K562 (cell line): ENCODE data around the gene TMEM63C. TPM values are rescaled to one million over a fixed set of nuclear protein-coding genes. Genes with fewer than 3 reads are reported as not detected.

Experiments used
- ATAC-seq: fragments of 200-7000 bp; cut with Tn5 transposase; 3 replicates; pipeline ENCODE4 v1.9.1; 2020; ENCODE audit warnings: moderate library complexity
- BruUV-seq: library from RNA; stranded (reverse); fragments of 400-500 nt; replicated peaks from 2 replicates; lab custom pipeline; 2021; lab: Mats Ljungman, UMichigan
- CTCF ChIA-PET: fragments of 300-600 bp; formaldehyde crosslinking; extraction: SDS; loops from one replicate; lab custom pipeline; 2021; ENCODE audit warnings: low intra/inter-chr PET ratio; lab: Yijun Ruan, JAX
- POLR2A ChIA-PET: fragments of 300-600, 350-650 bp; sonication (Branson Sonifier 250); formaldehyde crosslinking; extraction: SDS; loops from one replicate; lab custom pipeline; 2021; ENCODE audit warnings: antibody characterized with exemption, inconsistent platforms; lab: Yijun Ruan, JAX
- DNase-seq, 4 experiments: peaks; one replicate each; pipeline versions ENCODE4 v3.0.0 to v3.0.0-alpha.2; 2011 to 2018; ENCODE audit warnings: low spot score in 3 of 4, mixed read lengths in 3 of 4; ENCODE audit errors: extremely low read depth in 1 of 4
- FAIRE-seq: peaks from 2 replicates; lab custom pipeline; 2011; peaks lifted over from hg19 to GRCh38; lab: Jason Lieb, UNC
- H2AFZ ChIP-seq: 2 replicates; pipeline ENCODE4 v1.6.0; 2011; ENCODE audit warnings: low read depth, low read length, control low read depth, inconsistent platforms
- H3K27ac ChIP-seq: fragments of 200-600 bp; 3 replicates; pipeline ENCODE4 v1.8.0; 2011; ENCODE audit warnings: low read depth, mild to moderate bottlenecking, control low read depth, inconsistent platforms, low read length, moderate library complexity, mixed read lengths; ENCODE audit errors: extremely low read depth
- H3K27me3 ChIP-seq, 2 experiments: fragments of 300-600 bp in 1 of 2; 2 replicates in 1 of 2; 3 replicates in 1 of 2; pipeline versions ENCODE4 v1.6.0 to v1.8.0; 2011; ENCODE audit warnings: inconsistent platforms in 2 of 2, low read length in 2 of 2, mild to moderate bottlenecking in 1 of 2, mixed read lengths in 1 of 2, moderate library complexity in 1 of 2; ENCODE audit not compliant: control insufficient read depth in 2 of 2, insufficient read depth in 2 of 2
- H3K36me3 ChIP-seq: fragments of 300-600 bp; 3 replicates; pipeline ENCODE4 v1.8.0; 2011; ENCODE audit warnings: mild to moderate bottlenecking, low read length, inconsistent platforms; ENCODE audit not compliant: control insufficient read depth, insufficient read depth
- H3K4me1 ChIP-seq, 2 experiments: fragments of 200-600 bp in 1 of 2; replicated peaks in 1 of 2; 2 replicates in 1 of 2; 3 replicates in 1 of 2; pipeline versions ENCODE4 v1.5.1 to v1.8.0; 2011; ENCODE audit warnings: inconsistent platforms in 2 of 2, low read length in 2 of 2, mild to moderate bottlenecking in 1 of 2, mixed read lengths in 1 of 2, moderate library complexity in 1 of 2; ENCODE audit not compliant: control insufficient read depth in 2 of 2, insufficient read depth in 2 of 2
- H3K4me2 ChIP-seq: 2 replicates; pipeline ENCODE4 v1.6.1; 2011; ENCODE audit warnings: low read length, control low read depth, inconsistent platforms, mixed read lengths; ENCODE audit not compliant: insufficient read depth
- H3K4me3 ChIP-seq: fragments of 200-600 bp; sonication (generic), shearing (Covaris generic); 2 replicates; pipeline ENCODE4 v1.5.1; 2016; ENCODE audit warnings: control low read depth, inconsistent platforms
- H3K79me2 ChIP-seq: fragments of 200-600 bp; 3 replicates; pipeline ENCODE4 v1.8.0; 2011; ENCODE audit warnings: low read length, inconsistent platforms; ENCODE audit not compliant: control insufficient read depth, insufficient read depth
- H3K9ac ChIP-seq, 2 experiments: 2 replicates each; pipeline versions ENCODE4 v1.6.0 to v1.6.1; 2011; ENCODE audit warnings: low read depth in 2 of 2, low read length in 2 of 2, control low read depth in 1 of 2, inconsistent platforms in 1 of 2, mild to moderate bottlenecking in 1 of 2, mixed read lengths in 1 of 2; ENCODE audit not compliant: insufficient read depth in 1 of 2
- H3K9me1 ChIP-seq: one replicate; pipeline ENCODE4 v1.6.0; 2011; ENCODE audit warnings: inconsistent platforms, mild to moderate bottlenecking, low read length, moderate library complexity; ENCODE audit not compliant: control insufficient read depth, insufficient read depth
- H3K9me3 ChIP-seq: replicated peaks from 2 replicates; pipeline ENCODE4 v1.5.1; 2011; ENCODE audit warnings: low read depth, low read length, inconsistent platforms; ENCODE audit not compliant: control insufficient read depth, insufficient read depth
- H4K20me1 ChIP-seq: replicated peaks from 2 replicates; pipeline ENCODE4 v1.6.1; 2011; ENCODE audit warnings: low read length, inconsistent platforms, mixed read lengths; ENCODE audit not compliant: control insufficient read depth, insufficient read depth
- FUS ChIP-seq: fragments of 200-400 bp; formaldehyde crosslinking; optimal IDR thresholded peaks from 2 replicates; pipeline ENCODE3; 2017; ENCODE audit warnings: low read depth, low read length
- NCOA1 ChIP-seq: fragments of 450-650 bp; IDR thresholded peaks from 2 replicates; pipeline ENCODE4 v1.6.1; 2016; ENCODE audit warnings: low read depth
- RBM15 ChIP-seq: fragments of 200-400 bp; formaldehyde crosslinking; IDR thresholded peaks from 2 replicates; pipeline ENCODE4 v1.6.1; 2018; ENCODE audit warnings: mild to moderate bottlenecking, low read length, moderate library complexity; ENCODE audit not compliant: insufficient read depth
- TCF7L2 ChIP-seq: fragments of 150-350 bp; IDR thresholded peaks from 2 replicates; pipeline ENCODE4 v1.6.1; 2016; ENCODE audit warnings: low read depth, mild to moderate bottlenecking, low read length, moderate library complexity
- ZFP36 ChIP-seq: fragments of 150-350 bp; IDR thresholded peaks from 2 replicates; pipeline ENCODE4 v1.6.1; 2018; ENCODE audit warnings: low read length, low read depth; ENCODE audit not compliant: partially characterized antibody
- ZNF408 ChIP-seq: fragments of 250-450 bp; sonication (Bioruptor Pico); IDR thresholded peaks from 2 replicates; pipeline ENCODE4 v1.4.0; 2020; ENCODE audit warnings: low read depth, mild to moderate bottlenecking, moderate library complexity
- WGBS: fragments of 100-300 bp; shearing (Covaris generic); methylation state at CpG from one replicate; pipeline ENCODE4 v1.1.6; 2016; ENCODE audit warnings: low coverage, mixed read lengths; ENCODE audit not compliant: insufficient coverage; ENCODE audit errors: missing lambda C conversion rate; 5-methylcytosine and 5-hydroxymethylcytosine counted together
- in situ Hi-C: fragments of 300-500 bp; cut with MboI; formaldehyde crosslinking; loops from 4 replicates; pipeline ENCODE4 v1.15.0; 2018; ENCODE audit warnings: inconsistent platforms, mixed read lengths
- intact Hi-C: fragments of 100-400 bp; cut with micrococcal nuclease; formaldehyde crosslinking; loops from 2 replicates; pipeline ENCODE4 v1.14.2; 2022
- polyA plus RNA-seq, 8 experiments: library from polyadenylated mRNA; depleted of rRNA in 4 of 8; stranded (reverse) in 5 of 8; unstranded in 3 of 8; fragments of >200 nt; fragmentation: Nextera tagmentation in 2 of 8; fragmentation: Illumina TruSeq in 1 of 8; extraction: Ambion mirVana in 2 of 8; extraction: Trizol in 1 of 8; gene quantifications; 2 replicates each; pipeline versions ENCODE4 v1.2.1 to v1.2.3, GENCODE V29; 2011 to 2014; ENCODE audit warnings: inconsistent platforms in 1 of 8, missing spikeins in 1 of 8
- total RNA-seq, 7 experiments: library from RNA; depleted of rRNA in 6 of 7; stranded (reverse); fragments of >200 nt in 6 of 7; fragmentation: Illumina TruSeq in 2 of 7; extraction: Trizol in 2 of 7; gene quantifications; 2 replicates each; pipeline versions ENCODE4 v1.2.1 to v1.2.3, GENCODE V29; 2011 to 2021; ENCODE audit warnings: low replicate concordance in 1 of 7
- TF ChIP-seq, protein P1 (sequence below): sonication (generic); formaldehyde crosslinking; IDR thresholded peaks from 2 replicates; pipeline ENCODE4 v1.8.0; 2022; ENCODE audit warnings: mild to moderate bottlenecking, missing genetic modification reagents

The TMEM63C gene
- total and polyA plus RNA-seq, 9 of the 15 experiments (the other 6 are each of a cell fraction or from before 2014, with no cell fraction given) = 0.07 TPM; not detected in 8

GRCh38 chr14:77155083-77155482 lies 26.5 kb upstream of the TMEM63C start (continued):
- TF ChIP-seq, protein P1, sequence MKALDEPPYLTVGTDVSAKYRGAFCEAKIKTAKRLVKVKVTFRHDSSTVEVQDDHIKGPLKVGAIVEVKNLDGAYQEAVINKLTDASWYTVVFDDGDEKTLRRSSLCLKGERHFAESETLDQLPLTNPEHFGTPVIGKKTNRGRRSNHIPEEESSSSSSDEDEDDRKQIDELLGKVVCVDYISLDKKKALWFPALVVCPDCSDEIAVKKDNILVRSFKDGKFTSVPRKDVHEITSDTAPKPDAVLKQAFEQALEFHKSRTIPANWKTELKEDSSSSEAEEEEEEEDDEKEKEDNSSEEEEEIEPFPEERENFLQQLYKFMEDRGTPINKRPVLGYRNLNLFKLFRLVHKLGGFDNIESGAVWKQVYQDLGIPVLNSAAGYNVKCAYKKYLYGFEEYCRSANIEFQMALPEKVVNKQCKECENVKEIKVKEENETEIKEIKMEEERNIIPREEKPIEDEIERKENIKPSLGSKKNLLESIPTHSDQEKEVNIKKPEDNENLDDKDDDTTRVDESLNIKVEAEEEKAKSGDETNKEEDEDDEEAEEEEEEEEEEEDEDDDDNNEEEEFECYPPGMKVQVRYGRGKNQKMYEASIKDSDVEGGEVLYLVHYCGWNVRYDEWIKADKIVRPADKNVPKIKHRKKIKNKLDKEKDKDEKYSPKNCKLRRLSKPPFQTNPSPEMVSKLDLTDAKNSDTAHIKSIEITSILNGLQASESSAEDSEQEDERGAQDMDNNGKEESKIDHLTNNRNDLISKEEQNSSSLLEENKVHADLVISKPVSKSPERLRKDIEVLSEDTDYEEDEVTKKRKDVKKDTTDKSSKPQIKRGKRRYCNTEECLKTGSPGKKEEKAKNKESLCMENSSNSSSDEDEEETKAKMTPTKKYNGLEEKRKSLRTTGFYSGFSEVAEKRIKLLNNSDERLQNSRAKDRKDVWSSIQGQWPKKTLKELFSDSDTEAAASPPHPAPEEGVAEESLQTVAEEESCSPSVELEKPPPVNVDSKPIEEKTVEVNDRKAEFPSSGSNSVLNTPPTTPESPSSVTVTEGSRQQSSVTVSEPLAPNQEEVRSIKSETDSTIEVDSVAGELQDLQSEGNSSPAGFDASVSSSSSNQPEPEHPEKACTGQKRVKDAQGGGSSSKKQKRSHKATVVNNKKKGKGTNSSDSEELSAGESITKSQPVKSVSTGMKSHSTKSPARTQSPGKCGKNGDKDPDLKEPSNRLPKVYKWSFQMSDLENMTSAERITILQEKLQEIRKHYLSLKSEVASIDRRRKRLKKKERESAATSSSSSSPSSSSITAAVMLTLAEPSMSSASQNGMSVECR (CRISPR knock-in tag) = no peak

- H2AFZ ChIP-seq = no peak overlapping the region
- no peaks in the 10 kb centered on the region for H3K9me3 ChIP-seq
- peaks cover 0 to 31% of the 10 kb centered on the region in 2 experiments; a peak in 3 of 5 replicates for H3K27me3 ChIP-seq
- intact Hi-C loops (no loop called here), in situ Hi-C loops (no loop called here)
- H3K27ac ChIP-seq = no peak overlapping the region
- H4K20me1 ChIP-seq = no peaks in the 10 kb centered on the region
- no peaks in the 10 kb centered on the region for H3K9me1 ChIP-seq
- ChIA-PET POLR2A (interaction anchor here (0.6 kb wide), 1 partner anchor 11 kb away, joined by 5 read pairs; no protein-coding TSS in a partner anchor), CTCF (interaction anchor here (0.7 kb wide), 1 partner anchor 25 kb away, joined by 4 read pairs; no protein-coding TSS in a partner anchor)
- TF ChIP-seq ZNF408 (no peak), RBM15 (no peak), TCF7L2 (no peak), ZFP36 (no peak), NCOA1 (no peak), FUS (no peak)
- H3K9ac ChIP-seq = no peak overlapping the region
- no peaks in the 10 kb centered on the region for H3K36me3 ChIP-seq
- WGBS = 14% methylated on average over 9 of the region's 11 CpGs
- no peak overlapping the region for H3K4me3 ChIP-seq
- no peak overlapping the region for H3K4me2 ChIP-seq
- peaks cover 2 to 8% of the 10 kb centered on the region in 2 experiments; a peak in 3 of 5 replicates for H3K4me1 ChIP-seq
- no peak for FAIRE-seq
- BruUV-seq = no TSS peak
- no peak for ATAC-seq
- H3K79me2 ChIP-seq = no peaks in the 10 kb centered on the region
- no peak for DNase-seq
These were observed 23.9 kb upstream of the TMEM63C start for GRCh38 chr14:77157740-77158139.
